Peyer's patch (tissue), 4 donors: Measurements from ENCODE around the gene USP24. TPM values are rescaled to one million over a fixed set of nuclear protein-coding genes. Genes with fewer than 3 reads are reported as not detected.

Experiments used
- DNase-seq, 3 donors: peaks; one replicate each; pipeline ENCODE4 v3.0.0-alpha.2; 2017 to 2019
- H3K27ac ChIP-seq, 4 donors: fragments of 200-600 bp; sonication (generic); one replicate each; pipeline ENCODE4 v1.5.1; 2016 to 2019
- H3K27me3 ChIP-seq, 2 donors: fragments of 200-600 bp; sonication (generic); one replicate each; pipeline ENCODE4 v1.5.1; 2019
- H3K36me3 ChIP-seq, 3 donors: fragments of 200-600 bp; sonication (generic); one replicate each; pipeline ENCODE4 v1.5.1; 2016 to 2019
- H3K4me1 ChIP-seq, 4 donors: fragments of 200-600 bp; sonication (generic); one replicate each; pipeline ENCODE4 v1.5.1; 2016 to 2019
- H3K4me3 ChIP-seq, 4 donors: fragments of 200-600 bp; sonication (generic); 1 replicate in 3 of 4; 2 replicates in 1 of 4; pipeline ENCODE4 v1.5.1; 2016 to 2019; ENCODE audit warnings: mild to moderate bottlenecking in 1 of 4
- H3K9me3 ChIP-seq, 4 donors: fragments of 200-600 bp; sonication (generic); one replicate each; pipeline ENCODE4 v1.5.1; 2016 to 2019; ENCODE audit warnings: mild to moderate bottlenecking in 1 of 4
- POLR2A ChIP-seq, 2 donors: fragments of 450-650 bp; IDR thresholded peaks; one replicate each; pipeline ENCODE4 v1.5.1; 2017; ENCODE audit warnings: antibody characterized with exemption in 2 of 2, mild to moderate bottlenecking in 2 of 2, moderate library complexity in 2 of 2
- total RNA-seq, 4 donors: library from RNA; depleted of rRNA; stranded (reverse); fragments of >200 nt; gene quantifications; one replicate each; pipeline ENCODE4 v1.1.0, GENCODE V29; 2016
- TF ChIP-seq, protein P1 (sequence below), 6 experiments: fragments of 450-650 bp in 4 of 6; fragments of 200-600 bp in 2 of 6; sonication (generic) in 1 of 6; IDR thresholded peaks; one replicate each; pipeline ENCODE4 v1.5.1; 2017 to 2019; ENCODE audit warnings: antibody characterized with exemption in 6 of 6, mild to moderate bottlenecking in 3 of 6, moderate library complexity in 1 of 6

USP24 gene
- total RNA-seq, 4 donors from 2014 or later = 37.1 to 130 (median 47.0) TPM

DNA sequence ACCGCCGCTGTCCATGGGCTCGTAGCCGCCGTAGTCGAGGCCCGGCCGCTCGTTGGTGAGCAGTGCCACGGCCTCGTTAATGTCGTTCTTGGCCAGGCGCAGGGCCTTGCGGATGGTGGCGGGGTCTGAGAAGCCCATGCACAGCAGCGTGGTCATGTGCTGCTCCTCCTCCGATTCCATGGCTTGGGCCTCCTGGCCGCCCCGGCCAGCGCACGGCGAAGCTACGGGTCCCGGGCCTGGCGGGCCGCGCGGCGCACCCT lies 300 bp downstream of the USP24 start:
- no peak for TF ChIP-seq POLR2A (IDR thresholded peaks at IDR 0.05)
- TF ChIP-seq, protein P1, sequence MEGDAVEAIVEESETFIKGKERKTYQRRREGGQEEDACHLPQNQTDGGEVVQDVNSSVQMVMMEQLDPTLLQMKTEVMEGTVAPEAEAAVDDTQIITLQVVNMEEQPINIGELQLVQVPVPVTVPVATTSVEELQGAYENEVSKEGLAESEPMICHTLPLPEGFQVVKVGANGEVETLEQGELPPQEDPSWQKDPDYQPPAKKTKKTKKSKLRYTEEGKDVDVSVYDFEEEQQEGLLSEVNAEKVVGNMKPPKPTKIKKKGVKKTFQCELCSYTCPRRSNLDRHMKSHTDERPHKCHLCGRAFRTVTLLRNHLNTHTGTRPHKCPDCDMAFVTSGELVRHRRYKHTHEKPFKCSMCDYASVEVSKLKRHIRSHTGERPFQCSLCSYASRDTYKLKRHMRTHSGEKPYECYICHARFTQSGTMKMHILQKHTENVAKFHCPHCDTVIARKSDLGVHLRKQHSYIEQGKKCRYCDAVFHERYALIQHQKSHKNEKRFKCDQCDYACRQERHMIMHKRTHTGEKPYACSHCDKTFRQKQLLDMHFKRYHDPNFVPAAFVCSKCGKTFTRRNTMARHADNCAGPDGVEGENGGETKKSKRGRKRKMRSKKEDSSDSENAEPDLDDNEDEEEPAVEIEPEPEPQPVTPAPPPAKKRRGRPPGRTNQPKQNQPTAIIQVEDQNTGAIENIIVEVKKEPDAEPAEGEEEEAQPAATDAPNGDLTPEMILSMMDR (IDR thresholded peaks at IDR 0.05) = no peak
- Histone ChIP-seq H3K4me1 (peaks cover 0 to 55% (median 12%) of the 10 kb centered on the region in 4 donors), H3K27me3 (no peaks in the 10 kb centered on the region), H3K27ac (peak overlapping the region; percentile 93 to 99 (median 97)), H3K4me3 (peak overlapping the region; percentile 79 to 98 (median 86)), H3K36me3 (no peaks in the 10 kb centered on the region), H3K9me3 (no peaks in the 10 kb centered on the region)
- DNase-seq = peak in 2 of 3 donors; percentile 23 to 63

DNA sequence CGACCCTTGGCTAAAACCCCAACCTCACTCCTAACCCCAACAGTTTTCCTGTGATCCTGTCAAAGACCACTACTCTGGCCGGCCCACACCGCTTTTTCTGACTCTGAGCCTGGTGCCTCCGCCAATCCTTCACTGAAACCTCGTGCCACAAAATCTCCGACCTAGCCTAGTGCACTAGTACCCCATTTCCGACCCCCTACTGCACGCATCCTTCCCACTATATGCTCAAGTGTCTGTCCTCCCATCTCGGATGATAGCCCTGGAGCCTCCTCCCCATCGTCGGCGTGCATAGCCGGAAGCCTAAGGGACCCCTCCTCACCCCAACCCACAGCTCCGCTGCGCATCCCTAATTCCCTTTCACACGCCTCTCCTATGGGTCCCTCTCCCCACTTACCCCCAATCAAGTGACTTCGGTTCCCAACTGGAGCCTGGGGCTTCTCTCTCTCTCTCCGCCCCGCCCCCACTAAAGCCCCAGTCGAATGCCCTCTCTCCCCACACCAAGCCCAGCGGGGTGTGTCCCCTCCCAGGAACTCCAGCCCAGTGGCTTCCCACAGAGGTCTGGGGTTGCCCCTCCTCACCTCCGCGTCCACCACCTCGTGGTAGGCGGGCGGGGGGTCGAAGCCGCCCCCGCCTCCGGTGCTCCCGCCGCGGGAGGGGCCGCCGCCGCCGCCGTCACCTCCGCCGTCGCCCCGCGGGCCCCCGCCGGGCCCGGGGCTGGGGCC lies 791 bp downstream of the USP24 start:
- H3K36me3 ChIP-seq = no peaks in the 10 kb centered on the region
- TF ChIP-seq, protein P1 (IDR thresholded peaks at IDR 0.05) = no peak
- TF ChIP-seq POLR2A (IDR thresholded peaks at IDR 0.05) = no peak
- peak overlapping the region; percentile 79 to 98 (median 86) for H3K4me3 ChIP-seq
- peaks cover 0 to 60% (median 12%) of the 10 kb centered on the region in 4 donors for H3K4me1 ChIP-seq
- no peaks in the 10 kb centered on the region for H3K27me3 ChIP-seq
- peak; percentile 55 to 82 (median 74) for DNase-seq
- H3K9me3 ChIP-seq = no peaks in the 10 kb centered on the region
- H3K27ac ChIP-seq = peak overlapping the region; percentile 93 to 99 (median 97)

DNA sequence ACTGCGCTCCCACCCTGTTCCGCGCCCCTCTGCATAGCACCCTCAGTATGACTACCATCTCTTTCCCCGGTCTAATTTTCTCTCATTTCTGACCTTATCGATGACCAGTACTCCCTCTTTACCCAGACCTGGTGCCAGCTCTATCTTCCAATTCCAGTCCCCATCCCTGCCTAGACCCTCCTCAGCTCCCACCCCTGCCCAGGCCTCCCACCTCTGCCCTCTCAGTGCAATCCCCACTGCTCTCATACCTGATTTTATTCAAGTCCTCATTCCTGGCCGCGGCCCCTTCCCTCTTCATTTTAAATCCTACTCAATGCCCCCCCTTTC lies 1.3 kb downstream of the USP24 start:
- H3K27me3 ChIP-seq = no peaks in the 10 kb centered on the region
- no peaks in the 10 kb centered on the region for H3K36me3 ChIP-seq
- TF ChIP-seq POLR2A (IDR thresholded peaks at IDR 0.05) = no peak
- TF ChIP-seq, protein P1 (IDR thresholded peaks at IDR 0.05) = no peak
- peaks cover 0 to 63% (median 12%) of the 10 kb centered on the region in 4 donors for H3K4me1 ChIP-seq
- peak overlapping the region; percentile 93 to 99 (median 97) for H3K27ac ChIP-seq
- H3K4me3 ChIP-seq = peak overlapping the region; percentile 79 to 98 (median 86)
- no peaks in the 10 kb centered on the region for H3K9me3 ChIP-seq
- peak in 1 of 3 donors; percentile 52 for DNase-seq

DNA sequence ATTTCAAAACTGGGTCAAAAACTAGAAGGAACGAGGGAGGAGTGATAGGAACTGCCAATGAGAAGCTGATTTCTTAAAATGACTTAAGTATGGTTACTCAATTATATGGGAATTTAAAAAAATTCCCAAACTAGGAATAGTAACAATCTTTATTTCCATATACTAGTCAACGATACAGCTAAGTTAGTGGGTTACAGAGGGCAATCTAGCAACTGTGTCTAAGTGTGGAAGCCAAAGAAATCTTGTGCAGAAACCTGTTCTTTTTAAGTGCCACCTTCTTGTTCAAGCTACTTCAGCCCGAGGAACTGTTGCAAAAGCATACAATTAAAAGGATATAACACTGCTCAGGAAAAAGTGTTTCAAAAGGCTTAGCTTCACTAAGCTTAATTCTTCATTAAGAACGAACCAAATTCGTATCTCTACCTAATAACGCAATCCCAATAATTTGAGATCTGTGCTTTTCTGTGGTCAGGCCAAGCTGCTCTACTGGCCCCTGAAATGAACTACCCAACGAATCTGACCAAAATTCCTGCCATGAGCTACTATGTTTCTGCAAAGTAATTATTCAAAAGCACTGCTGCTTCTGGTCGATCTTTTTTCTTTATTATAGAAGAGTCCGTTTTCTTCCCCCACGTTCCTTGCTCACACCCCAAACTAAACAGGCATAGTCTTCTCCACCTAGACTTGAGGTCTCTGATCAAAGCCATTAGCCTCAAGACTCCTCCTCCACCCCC lies 1.8 kb downstream of the USP24 start:
- no peaks in the 10 kb centered on the region for H3K27me3 ChIP-seq
- DNase-seq = peak in 1 of 3 donors; percentile 49
- peak overlapping the region; percentile 79 to 98 (median 86) for H3K4me3 ChIP-seq
- no peaks in the 10 kb centered on the region for H3K36me3 ChIP-seq
- peak overlapping the region; percentile 93 to 99 (median 97) for H3K27ac ChIP-seq
- H3K4me1 ChIP-seq = peaks cover 0 to 63% (median 12%) of the 10 kb centered on the region in 4 donors
- TF ChIP-seq, protein P1 (IDR thresholded peaks at IDR 0.05) = no peak
- TF ChIP-seq POLR2A (IDR thresholded peaks at IDR 0.05) = no peak
- no peaks in the 10 kb centered on the region for H3K9me3 ChIP-seq

DNA sequence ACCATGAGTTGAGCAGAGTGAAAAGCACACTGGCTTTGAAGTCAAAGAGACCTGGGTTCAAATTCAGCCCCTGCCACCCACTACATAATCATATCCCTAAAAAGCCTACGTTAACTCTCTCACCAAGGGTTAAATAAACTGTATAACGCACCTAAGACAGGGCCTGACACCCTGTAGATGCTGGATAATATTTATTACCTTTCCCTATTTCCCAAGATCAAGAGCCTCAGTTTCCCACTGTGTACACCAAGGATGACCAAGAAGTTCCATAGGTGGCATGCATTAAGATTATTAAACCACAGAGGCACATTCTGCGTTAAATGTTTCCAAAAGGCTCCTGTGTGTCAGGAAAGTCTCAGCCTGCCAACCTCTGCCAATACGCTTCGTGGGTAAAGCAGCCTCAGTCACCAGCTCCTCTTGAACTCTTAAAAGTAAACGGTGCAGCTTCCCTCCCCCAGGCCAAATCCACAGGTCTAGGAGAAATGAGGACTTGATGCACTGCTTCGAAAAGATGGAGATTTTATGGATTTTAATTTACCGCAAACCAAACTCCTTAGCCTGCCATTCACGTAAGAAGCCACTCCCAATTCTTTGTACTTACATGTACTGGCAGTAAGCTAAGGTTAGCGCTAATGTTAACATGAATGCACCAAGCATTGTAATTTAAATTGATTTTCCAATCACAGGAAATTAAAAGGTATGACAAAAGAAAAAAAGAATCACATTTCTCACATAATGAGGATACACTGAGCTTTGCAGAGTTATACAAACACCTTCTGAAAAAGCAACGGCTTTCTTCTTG lies 2.6 kb downstream of the USP24 start:
- no peaks in the 10 kb centered on the region for H3K36me3 ChIP-seq
- peak in 1 of 3 donors; percentile 27 for DNase-seq
- H3K4me1 ChIP-seq = peaks cover 0 to 58% (median 11%) of the 10 kb centered on the region in 4 donors
- TF ChIP-seq, protein P1 (IDR thresholded peaks at IDR 0.05) = no peak
- no peak for TF ChIP-seq POLR2A (IDR thresholded peaks at IDR 0.05)
- no peaks in the 10 kb centered on the region for H3K27me3 ChIP-seq
- H3K4me3 ChIP-seq = peak overlapping the region; percentile 27 to 98 (median 86)
- no peaks in the 10 kb centered on the region for H3K9me3 ChIP-seq
- H3K27ac ChIP-seq = peak overlapping the region in 2 of 4 donors; percentile 16 to 97
